ENCODE data around the gene SRSF10.
A peak's percentile ranks its signal among the peaks of the same experiment; 100 is the strongest.
"Not testable (repeated sequence)": the region's sequence is repeated elsewhere in the genome, so short reads cannot be mapped to it uniquely, and the experiment has no call there.

Gene SRSF10

DNA sequence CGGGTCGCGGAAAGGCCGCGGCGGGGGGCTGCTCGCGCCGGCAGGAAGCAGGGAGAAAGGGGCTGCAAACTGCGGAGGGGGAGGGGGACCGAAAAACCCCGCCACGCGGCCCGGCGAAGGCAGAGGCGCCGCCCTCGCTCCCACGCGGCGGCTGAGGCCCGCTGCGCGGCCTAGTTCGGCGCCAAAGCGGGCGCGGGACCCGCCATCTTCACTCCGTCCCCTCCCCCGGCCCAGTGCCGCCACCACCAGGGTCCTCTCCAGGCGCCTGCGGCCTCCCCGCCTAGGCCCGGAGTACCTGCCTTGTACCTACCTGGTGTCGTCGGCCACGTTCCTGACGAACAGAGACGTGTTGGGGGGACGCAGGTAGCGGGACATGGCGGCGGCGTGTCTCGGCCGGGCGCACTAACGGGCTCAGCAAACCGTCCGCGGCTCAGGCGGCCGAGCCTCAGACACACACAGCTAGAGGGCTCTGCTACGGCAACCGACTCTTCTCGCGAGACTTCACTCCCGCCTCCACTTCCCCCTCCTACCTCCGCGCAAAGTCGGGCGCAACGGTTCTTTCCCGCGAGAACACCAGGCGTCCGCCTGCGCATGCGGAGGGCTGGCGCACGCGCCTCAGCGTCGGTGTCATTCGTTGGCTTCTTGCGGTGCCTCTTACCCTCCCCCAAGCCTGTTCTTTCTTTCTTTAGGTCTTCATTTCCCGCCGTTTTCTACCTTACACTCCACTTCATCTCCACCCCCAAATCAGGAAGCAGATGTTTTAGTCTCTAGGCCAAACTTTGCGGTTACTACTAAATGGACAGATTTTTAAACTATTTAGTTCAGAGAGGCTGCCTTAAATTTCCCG is at the start of gene SRSF10:
SRSF10 (minus strand) TSS at position 447 of the 847 bp plus-strand sequence; CDS start at position 375, 72 bp downstream.
- DNase-seq (ENCODE audit: low read depth in 2 of 2), result peak; percentile 94 to 96

DNA sequence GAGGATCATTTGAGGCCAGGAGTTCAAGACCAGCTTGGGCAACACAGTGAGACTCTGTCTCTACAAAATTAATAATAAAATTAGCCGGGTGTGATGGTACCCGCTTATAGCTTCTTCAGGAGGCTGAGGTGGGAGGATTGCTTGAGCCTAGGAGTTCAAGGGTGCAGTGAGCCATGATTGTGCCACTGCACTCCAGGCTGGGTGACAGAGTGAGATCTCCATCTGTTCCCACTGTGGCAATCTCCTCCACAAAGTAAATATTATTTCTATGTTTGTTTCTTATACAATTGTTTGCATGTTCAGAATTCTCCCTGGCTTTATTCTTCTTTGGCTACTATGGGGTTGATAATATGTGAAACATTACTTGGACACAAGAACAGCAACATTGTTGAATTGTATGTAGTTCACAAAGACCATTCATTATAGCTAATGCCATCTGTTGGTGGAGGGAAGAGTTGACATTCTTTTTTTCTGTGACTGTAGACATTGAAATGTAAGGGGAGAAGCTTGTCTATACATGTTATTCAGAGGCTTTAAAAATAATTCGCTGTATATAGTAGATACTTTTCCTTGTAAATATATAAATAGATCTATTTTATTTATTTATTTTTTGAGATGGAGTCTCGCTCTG is 47.8 kb upstream of the SRSF10 start:
- DNase-seq (ENCODE audit: low read depth in 2 of 2), result no peak

DNA sequence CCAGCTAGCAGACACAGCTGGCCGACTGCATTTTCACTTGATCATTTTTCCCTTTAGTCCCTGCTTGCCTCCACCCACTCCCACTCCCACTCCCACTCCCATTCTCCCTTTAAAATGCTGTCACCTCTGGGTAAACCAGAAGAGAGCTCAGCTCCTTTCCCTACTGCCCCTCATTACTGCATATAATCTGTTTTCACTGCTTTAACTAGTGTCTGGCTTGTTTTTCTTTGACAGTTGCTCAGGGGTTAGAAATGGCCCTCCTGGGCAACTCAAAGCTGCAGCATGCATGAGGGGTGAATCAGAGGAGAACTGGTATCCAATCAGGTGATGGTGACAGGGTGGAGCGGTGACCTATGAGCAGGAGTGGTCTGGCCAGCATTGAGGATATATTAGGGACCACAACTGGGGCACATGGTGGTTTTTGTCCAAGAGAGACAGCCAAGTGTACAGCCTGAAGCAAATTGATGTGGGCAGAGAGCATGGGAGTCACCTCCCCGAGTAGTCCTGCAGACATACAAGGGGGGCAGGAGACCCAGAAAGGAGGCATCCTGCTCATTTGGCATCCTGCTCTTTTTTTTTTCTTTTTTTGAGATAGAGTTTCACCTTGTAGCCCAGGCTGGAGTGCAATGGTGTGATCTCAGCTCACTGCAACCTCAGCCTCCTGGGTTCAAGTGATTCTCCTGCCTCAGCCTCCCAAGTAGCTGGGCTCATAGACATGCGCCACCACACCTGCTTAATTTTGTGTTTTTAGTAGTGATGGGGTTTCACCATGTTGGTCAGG is 42.6 kb upstream of the SRSF10 start:
- no peak for DNase-seq (ENCODE audit: low read depth in 2 of 2)

DNA sequence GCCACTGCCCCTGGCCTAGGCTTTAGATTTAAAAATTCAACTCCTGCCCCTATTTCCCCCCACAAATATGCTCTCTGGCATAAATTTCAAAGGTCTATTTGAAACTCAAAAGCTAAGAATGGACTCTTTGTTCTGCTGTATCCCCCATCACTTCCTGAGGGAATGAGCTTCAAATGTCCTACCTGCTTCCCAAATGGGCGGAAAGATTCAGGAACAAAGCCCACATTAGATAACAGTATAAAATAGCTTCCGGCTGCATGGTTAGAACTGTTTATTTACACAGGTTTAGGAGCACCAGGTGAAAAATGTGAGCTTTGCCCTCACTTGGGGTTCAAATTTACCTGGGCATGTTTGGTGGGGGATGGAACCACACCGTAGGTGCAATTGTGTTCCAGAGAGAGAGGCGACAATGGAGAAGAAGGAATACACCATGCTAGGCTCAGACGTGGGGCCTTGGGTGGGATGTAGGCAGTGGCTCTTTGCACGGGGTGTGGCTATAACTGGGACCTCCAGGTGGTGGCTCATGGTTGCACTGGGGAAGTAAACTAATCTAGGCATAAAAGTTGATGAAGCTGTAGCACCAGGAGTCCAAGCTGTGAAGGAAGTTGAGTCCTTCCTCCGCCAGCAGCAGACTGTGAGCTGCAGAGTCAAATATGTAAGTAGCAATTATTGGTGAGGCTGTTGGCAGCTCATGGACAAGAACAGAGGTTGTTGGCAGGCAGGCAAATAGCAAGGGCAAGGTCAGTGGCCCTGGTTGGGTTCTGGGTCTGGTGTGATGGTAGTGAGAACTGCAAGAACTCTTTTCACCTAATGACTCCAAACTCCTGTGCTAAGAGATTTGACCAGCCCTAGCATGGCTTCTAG is 41.5 kb upstream of the SRSF10 start:
- no peak for DNase-seq (ENCODE audit: low read depth in 2 of 2)

DNA sequence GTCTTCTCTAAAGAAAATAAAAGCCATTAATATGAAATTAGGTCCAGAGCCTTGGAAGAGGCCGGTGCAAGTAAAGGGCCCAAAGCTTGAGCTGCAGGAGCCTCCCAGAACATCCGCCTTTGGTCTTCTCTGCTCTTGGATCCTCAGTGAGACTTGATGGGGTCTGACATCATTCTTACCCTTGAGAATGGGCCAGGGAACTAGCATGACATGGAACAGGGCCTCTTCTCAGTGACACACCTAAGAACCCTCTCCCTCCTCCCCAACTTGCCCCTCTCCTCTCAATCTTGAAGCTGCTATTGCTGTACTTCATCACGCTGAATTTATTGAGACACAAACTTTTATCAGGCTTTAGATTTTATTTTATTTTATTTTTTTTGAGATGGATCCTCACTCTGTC is 40.3 kb upstream of the SRSF10 start:
- DNase-seq (ENCODE audit: low read depth in 2 of 2), result no peak

DNA sequence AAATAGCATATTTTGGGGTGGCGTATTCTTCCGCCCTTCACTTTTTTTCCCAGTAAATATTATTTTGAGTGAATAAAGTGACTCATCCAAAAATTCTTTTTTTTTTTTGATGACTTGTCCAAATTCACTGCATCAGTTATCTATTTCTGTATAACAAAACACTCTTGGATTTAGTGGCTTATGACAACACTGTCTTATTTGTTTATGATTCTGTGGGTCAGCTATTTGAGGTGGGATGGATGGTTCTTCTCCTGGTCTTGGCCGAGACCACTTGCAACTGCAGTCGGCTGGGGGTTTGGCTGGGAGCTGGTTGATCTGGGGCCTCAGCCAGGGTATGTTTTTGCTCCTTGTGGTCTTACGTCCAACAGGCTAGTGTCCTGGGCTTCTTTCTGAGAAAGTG is 39.9 kb upstream of the SRSF10 start:
- DNase-seq (ENCODE audit: low read depth in 2 of 2), result no peak

- DNase-seq (ENCODE audit: low read depth in 2 of 2), result no peak
Measured at GRCh38 chr1:24018611-24019580, 38.8 kb upstream of the SRSF10 start.

DNA sequence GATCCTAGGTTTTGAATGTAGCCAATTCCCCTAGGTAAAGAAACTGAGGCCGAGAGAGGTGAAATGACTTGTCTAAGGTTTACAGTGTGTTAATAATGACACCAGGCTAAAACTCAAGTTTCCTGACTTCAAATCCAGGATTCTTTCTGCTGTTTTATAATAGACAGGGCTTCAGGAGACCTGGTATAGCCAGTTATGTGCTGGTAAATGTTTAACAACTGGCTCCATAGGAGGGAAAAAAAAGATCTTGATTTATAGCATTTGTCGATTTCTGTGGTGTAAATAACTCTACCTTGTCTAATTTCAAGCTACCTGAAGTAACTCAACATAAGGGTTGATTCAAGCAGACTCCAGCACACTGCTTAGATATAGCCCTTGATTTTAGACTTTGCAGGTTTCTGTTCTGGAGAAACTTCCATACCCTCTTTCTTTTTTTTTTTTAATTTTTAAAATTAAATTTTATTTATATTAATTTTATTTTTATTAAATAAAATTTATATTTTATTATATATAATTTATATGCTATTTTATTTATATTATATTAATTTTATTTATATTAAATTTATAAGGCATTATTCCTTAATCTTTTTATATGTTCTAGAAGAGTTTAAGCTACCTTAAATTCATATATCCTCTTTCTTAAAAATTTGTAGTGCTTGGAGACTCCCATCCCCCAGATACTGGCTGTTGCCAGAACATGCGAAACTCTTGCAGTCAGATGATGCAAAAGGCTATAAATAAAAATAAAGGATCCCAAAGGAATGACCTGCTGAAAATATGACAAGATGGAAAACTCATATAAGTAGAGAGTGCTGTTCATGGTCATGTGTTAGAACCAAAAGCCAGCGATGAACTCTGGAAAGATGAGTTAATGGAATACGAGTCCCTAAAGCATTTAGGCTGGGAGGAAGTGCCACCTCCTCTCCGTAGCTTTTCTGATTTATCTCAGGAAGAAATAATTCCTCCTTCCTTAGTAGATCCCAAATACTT is 35.4 kb upstream of the SRSF10 start:
- no peak for DNase-seq (ENCODE audit: low read depth in 2 of 2)

DNA sequence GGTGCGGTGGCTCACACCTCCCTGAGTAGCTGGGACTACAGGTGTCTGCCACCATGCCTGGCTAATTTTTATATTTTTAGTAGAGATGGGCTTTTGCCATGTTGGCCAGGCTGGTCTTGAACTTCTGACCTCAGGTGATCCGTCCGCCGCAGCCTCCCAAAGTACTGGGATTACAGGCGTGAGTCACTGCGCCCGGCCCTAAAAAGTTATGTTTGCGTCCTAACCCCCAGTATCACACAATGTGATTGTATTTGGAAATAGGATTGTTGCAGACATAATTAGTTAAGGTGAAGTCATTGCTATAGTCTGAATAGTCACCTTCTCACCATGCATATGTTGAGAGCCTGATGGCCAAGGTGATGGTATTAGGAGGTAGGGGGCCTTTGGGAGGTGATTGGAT is 32.8 kb upstream of the SRSF10 start:
- DNase-seq (ENCODE audit: low read depth in 2 of 2), result not testable (repeated sequence)

DNA sequence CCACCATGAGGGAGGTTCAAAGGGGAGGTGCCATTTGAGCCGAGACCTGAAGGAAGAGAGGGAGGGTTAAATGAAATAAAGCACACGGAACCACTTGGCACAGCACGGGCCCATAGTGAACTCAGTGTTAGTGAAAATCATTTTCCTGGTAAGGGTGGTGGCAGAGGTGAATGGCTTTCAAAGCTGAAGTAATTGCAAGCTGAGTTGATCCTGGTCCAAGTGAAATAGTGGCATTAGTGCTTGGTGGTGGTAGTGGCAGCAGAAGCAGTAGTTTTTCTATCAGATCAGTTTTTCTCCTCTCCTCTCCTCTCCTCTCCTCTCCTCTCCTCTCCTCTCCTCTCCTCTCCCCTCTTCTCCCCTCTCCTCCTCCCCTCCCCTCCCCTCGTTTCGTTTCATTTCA is 30.5 kb upstream of the SRSF10 start:
- DNase-seq (ENCODE audit: low read depth in 2 of 2), result no peak

DNA sequence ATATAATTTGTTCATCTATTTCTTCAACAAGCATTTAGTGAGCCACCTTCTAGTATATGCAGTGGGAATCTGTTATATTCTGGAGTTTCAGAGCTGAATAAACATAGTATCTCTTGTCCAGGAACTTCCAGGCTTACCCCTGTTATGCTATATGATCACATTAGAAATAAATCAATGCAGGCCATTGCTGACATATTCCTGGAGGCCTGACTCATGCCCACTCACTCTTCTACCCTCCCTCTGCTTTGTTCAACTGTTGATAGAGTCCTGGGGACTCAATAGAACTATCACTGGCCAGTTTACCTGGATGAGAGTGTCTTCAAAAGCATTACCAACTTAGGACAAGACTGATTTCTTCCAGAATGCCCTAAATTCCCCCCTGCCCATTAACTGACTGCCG is 29.3 kb upstream of the SRSF10 start:
- DNase-seq (ENCODE audit: low read depth in 2 of 2), result no peak

- DNase-seq (ENCODE audit: low read depth in 2 of 2), result not testable (repeated sequence)
Measured at GRCh38 chr1:24008574-24009184, 28.6 kb upstream of the SRSF10 start.

DNA sequence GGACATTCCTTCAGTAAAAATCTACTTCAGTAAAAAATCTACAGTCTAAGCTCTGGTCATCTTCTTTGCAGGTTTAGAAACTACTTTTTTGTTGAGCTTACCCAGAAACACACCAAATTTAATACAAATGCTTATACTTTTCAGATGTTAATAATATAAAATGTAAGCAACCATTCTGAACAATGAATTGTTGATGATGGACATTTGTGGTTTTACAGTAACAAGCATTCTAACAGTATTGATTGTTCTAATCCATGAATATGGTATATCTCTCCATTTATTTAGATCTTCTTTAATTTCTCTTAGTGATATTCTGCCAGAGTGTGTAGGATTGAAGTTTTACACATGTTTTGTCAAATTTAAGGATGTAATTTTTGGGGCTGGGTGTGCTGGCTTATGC is 27.0 kb upstream of the SRSF10 start:
- DNase-seq (ENCODE audit: low read depth in 2 of 2), result no peak

GRCh38 chr1:24005163-24005562 is 25.0 kb upstream of the SRSF10 start:
- no peak for DNase-seq (ENCODE audit: low read depth in 2 of 2)

- no peak for DNase-seq (ENCODE audit: low read depth in 2 of 2)
Measured at GRCh38 chr1:24004132-24004531, 24.0 kb upstream of the SRSF10 start.

GRCh38 chr1:24003331-24003972 is 23.3 kb upstream of the SRSF10 start:
- DNase-seq (ENCODE audit: low read depth in 2 of 2), result no peak

- DNase-seq (ENCODE audit: low read depth in 2 of 2), result no peak
Measured at GRCh38 chr1:24002695-24003094, 22.6 kb upstream of the SRSF10 start.

DNA sequence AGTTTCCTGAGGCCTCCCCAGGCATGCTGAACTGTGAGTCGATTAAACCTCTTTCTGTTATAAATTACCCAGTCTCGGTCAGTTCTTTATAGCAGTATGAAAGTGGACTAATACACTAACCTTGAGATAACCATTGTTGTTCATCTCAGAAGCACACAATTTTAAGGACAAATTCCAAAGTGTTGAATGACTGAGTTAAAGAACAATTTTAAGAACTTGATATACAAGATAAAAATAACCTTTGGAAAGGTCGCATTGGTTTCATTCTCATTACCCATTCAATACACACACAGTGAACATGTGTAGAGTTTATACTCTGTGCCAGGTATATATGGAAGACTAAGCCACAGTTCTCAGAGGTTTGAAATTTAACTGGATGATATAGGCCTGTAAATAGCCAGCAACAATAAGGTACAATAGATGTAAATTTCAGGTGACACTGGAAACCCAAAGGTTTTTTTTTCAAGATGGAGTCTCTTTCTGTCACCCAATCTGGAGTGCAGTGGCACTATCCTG is 19.1 kb upstream of the SRSF10 start:
- no peak for DNase-seq (ENCODE audit: low read depth in 2 of 2)
